ENCODE results near the gene ZKSCAN1. TPM values are rescaled to one million over a fixed set of nuclear protein-coding genes. Genes with fewer than 3 reads are reported as not detected.
A peak's percentile ranks its signal among the peaks of the same experiment; 100 is the strongest.

The ZKSCAN1 gene
- total RNA-seq, 2 experiments from 2014 or later = 42.3 to 45.0 TPM

DNA sequence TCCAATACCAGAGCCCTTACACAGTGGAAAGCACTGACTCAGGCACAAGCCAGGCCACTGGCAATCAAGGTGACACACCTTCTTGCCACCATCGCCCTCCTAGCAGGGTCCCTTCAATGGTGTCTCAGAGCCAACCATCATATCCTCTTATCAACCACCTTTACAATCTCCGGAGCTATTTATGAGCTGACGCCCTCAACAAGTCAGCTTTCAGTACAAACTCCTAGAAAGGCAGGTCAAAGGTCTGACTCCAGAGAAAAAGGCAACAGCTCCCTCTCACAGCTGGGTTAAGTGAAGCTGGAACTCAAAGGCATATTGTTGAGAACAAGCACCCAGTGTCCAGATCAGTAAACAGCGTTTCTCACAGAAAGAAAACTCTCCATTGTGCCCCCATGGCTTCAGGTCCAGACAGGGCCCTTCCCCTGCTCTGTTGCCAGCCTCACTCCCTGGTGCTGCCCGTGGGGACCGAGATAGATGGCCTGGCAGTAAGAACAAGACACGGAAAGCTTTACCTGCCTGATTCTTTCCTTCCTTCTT is 63.7 kb downstream of the ZKSCAN1 start:
- H3K27ac Mint-ChIP-seq = peak overlapping the region; percentile 53
- POLR2A ChIA-PET = interaction anchor here (0.6 kb wide), 1 partner anchor 146 kb away, joined by 3 read pairs; no protein-coding TSS in a partner anchor
- H3K27me3 Mint-ChIP-seq = no peaks in the 10 kb centered on the region

DNA sequence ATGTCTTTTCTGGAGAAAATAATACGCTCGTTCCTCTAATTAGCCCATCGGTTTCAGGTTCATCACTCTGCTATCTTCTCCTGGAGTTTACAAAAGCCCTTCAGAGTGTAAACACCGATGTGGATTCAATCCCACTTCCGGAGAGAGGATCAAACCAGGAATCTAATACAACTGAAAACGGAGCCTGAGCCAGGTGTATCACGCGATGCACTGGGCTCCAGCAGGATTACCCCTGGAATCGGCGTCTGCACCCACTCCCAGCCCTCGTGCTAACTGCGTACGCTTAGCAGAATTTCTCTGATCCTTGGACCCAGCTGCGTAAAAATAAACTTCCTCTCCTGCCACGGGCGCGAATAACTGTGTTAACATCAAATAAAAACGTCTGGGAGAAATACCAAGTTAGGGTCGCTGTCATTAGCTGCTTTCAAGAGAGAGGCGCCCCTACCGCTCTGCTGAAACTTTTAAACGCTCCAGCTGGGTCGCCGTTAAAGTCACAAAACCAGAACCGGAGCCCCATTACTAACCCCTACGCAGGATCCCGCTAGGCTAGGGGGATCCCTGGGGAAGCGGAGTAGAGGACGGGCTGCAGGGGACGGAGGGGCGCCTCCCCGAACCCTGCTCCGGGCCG is 65.6 kb downstream of the ZKSCAN1 start:
- no peak for DNase-seq

More for the DNA sequence above, 63.7 kb downstream of the ZKSCAN1 start:
- Histone ChIP-seq H3K27me3 (ENCODE audit: control insufficient read depth in 1 of 2, insufficient read depth in 2 of 2, low read length in 2 of 2) (no peaks in the 10 kb centered on the region), H3K9me3 (ENCODE audit: control insufficient read depth in 1 of 2, insufficient read depth in 1 of 2, low read length in 2 of 2) (no peaks in the 10 kb centered on the region), H3K4me1 (ENCODE audit: insufficient read depth, low read length) (peaks cover 36% of the 10 kb centered on the region), H3K27ac (ENCODE audit: low read depth in 1 of 2, low read length in 2 of 2) (no peak overlapping the region), H3K36me3 (ENCODE audit: insufficient read depth, low read length) (peaks cover 48% of the 10 kb centered on the region), H3K4me3 (ENCODE audit: low read length) (no peak overlapping the region)
- intact Hi-C loops (cut with DNase I, micrococcal nuclease) = no loop called here
- peaks cover 66% of the 10 kb centered on the region for H3K36me3 Mint-ChIP-seq (ENCODE audit: low read depth)
- DNase-seq = no peak
- CTCF ChIA-PET = no interaction called here
- TF ChIP-seq, protein P1, sequence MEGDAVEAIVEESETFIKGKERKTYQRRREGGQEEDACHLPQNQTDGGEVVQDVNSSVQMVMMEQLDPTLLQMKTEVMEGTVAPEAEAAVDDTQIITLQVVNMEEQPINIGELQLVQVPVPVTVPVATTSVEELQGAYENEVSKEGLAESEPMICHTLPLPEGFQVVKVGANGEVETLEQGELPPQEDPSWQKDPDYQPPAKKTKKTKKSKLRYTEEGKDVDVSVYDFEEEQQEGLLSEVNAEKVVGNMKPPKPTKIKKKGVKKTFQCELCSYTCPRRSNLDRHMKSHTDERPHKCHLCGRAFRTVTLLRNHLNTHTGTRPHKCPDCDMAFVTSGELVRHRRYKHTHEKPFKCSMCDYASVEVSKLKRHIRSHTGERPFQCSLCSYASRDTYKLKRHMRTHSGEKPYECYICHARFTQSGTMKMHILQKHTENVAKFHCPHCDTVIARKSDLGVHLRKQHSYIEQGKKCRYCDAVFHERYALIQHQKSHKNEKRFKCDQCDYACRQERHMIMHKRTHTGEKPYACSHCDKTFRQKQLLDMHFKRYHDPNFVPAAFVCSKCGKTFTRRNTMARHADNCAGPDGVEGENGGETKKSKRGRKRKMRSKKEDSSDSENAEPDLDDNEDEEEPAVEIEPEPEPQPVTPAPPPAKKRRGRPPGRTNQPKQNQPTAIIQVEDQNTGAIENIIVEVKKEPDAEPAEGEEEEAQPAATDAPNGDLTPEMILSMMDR (IDR thresholded peaks at IDR 0.05) = no peak
- peaks cover 39% of the 10 kb centered on the region for H3K4me1 Mint-ChIP-seq (ENCODE audit: low read depth)
- H3K4me3 Mint-ChIP-seq = peak overlapping the region; percentile 52
- ATAC-seq (ENCODE audit: poor library complexity) = no peak
- no peaks in the 10 kb centered on the region for H3K9me3 Mint-ChIP-seq

DNA sequence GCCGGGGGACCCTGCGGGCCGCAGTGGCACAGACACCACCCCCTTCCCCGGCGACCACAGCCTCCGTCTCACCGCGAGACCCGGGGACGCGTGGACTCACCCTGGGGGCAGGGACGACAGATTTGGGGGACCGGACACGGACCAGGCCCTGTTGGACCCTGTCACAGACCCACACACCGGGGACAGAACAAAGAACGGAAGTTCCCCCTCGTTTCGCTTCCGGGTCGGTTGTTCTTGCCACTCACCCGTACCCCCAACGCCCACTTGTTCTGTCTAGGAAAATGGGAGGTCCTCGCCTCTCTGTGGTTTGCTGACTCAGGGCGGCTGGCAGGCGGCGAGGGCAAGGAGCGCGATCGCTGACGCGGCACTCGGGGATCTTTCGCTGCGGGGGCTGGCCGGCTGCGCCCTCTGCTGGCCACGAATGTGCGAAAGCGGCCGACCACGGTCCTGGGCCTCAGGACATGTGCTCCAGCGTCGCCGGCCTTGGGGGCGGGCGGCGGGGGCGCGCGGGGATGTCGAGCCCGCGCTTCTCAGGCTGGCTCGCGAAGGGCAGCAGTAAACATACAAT is 66.2 kb downstream of the ZKSCAN1 start, which contains the start of gene ZNF3:
TSS of gene ZNF3 (minus strand) at position 189 of the 568 bp plus-strand sequence. CDS start 4,366 bp downstream, outside the sequence.
- Histone ChIP-seq H3K4me3 (ENCODE audit: low read length) (peak within 1 kb of the TSS; percentile 84), H3K27me3 (ENCODE audit: control insufficient read depth in 1 of 2, insufficient read depth in 2 of 2, low read length in 2 of 2) (no peaks in the 10 kb centered on the region), H3K4me1 (ENCODE audit: insufficient read depth, low read length) (peaks cover 36% of the 10 kb centered on the region), H3K9me3 (ENCODE audit: control insufficient read depth in 1 of 2, insufficient read depth in 1 of 2, low read length in 2 of 2) (no peaks in the 10 kb centered on the region), H3K27ac (ENCODE audit: low read depth in 1 of 2, low read length in 2 of 2) (peak within 1 kb of the TSS; percentile 75 to 80), H3K36me3 (ENCODE audit: insufficient read depth, low read length) (peaks cover 24% of the 10 kb centered on the region)
- H3K4me1 Mint-ChIP-seq (ENCODE audit: low read depth) = peaks cover 39% of the 10 kb centered on the region
- H3K36me3 Mint-ChIP-seq (ENCODE audit: low read depth) = peaks cover 41% of the 10 kb centered on the region
- intact Hi-C loops (cut with DNase I, micrococcal nuclease) = loop anchor here (1.0 to 10.0 kb wide), 14 partner anchors 17 to 937 kb away; partner anchors contain the start of genes ZKSCAN1 (in 2 of the 2), ZSCAN21 (in 2 of the 2), AP4M1 (in 1 of the 2) and CNPY4 (in 1 of the 2)
- no peaks in the 10 kb centered on the region for H3K9me3 Mint-ChIP-seq
- TF ChIP-seq, protein P1 (IDR thresholded peaks at IDR 0.05) = peak; percentile 96
- no peaks in the 10 kb centered on the region for H3K27me3 Mint-ChIP-seq
- H3K27ac Mint-ChIP-seq = peak within 1 kb of the TSS; percentile 83
- CTCF ChIA-PET = interaction anchor here (0.8 to 3.1 kb wide), 6 partner anchors 8 to 136 kb away, joined by 3 to 14 read pairs (median 4); partner anchors contain the start of genes AP4M1, MCM7 and ZKSCAN1
- ATAC-seq (ENCODE audit: poor library complexity) (peak; percentile 85), DNase-seq (peak; percentile 92 to 99 (median 96))
- peak within 1 kb of the TSS; percentile 90 for H3K4me3 Mint-ChIP-seq
- POLR2A ChIA-PET = interaction anchor here (1.0 to 2.5 kb wide), 7 partner anchors 10 to 162 kb away, joined by 3 to 9 read pairs (median 5); partner anchors contain the start of genes MBLAC1, MCM7, TRIM4 and ZSCAN21

More for the DNA sequence above, 65.6 kb downstream of the ZKSCAN1 start:
- peak; percentile 7 for ATAC-seq (ENCODE audit: poor library complexity)
- ChIA-PET POLR2A (interaction anchor here (1.2 to 2.5 kb wide), 4 partner anchors 9 to 161 kb away, joined by 3 to 6 read pairs (median 5); partner anchors contain the start of genes MCM7, TRIM4 and ZSCAN21), CTCF (interaction anchor here (0.8 to 1.5 kb wide), 3 partner anchors 9 to 137 kb away, joined by 3 to 4 read pairs (median 3); partner anchors contain the start of gene ZKSCAN1)
- peak overlapping the region; percentile 87 for H3K4me3 Mint-ChIP-seq
- Histone ChIP-seq H3K4me1 (ENCODE audit: insufficient read depth, low read length) (peaks cover 36% of the 10 kb centered on the region), H3K4me3 (ENCODE audit: low read length) (peak overlapping the region; percentile 84), H3K27ac (ENCODE audit: low read depth in 1 of 2, low read length in 2 of 2) (peak overlapping the region; percentile 75 to 80), H3K36me3 (ENCODE audit: insufficient read depth, low read length) (peaks cover 29% of the 10 kb centered on the region), H3K27me3 (ENCODE audit: control insufficient read depth in 1 of 2, insufficient read depth in 2 of 2, low read length in 2 of 2) (no peaks in the 10 kb centered on the region), H3K9me3 (ENCODE audit: control insufficient read depth in 1 of 2, insufficient read depth in 1 of 2, low read length in 2 of 2) (no peaks in the 10 kb centered on the region)
- H3K27me3 Mint-ChIP-seq = no peaks in the 10 kb centered on the region
- no peaks in the 10 kb centered on the region for H3K9me3 Mint-ChIP-seq
- intact Hi-C loops (cut with DNase I, micrococcal nuclease) = loop anchor here (1.0 to 10.0 kb wide), 13 partner anchors 20 to 936 kb away; partner anchors contain the start of genes ZKSCAN1 (in 2 of the 2), ZSCAN21 (in 2 of the 2), AP4M1 (in 1 of the 2) and CNPY4 (in 1 of the 2)
- peak overlapping the region; percentile 83 for H3K27ac Mint-ChIP-seq
- TF ChIP-seq, protein P1 (IDR thresholded peaks at IDR 0.05) = no peak
- H3K4me1 Mint-ChIP-seq (ENCODE audit: low read depth) = peaks cover 39% of the 10 kb centered on the region
- H3K36me3 Mint-ChIP-seq (ENCODE audit: low read depth) = peaks cover 47% of the 10 kb centered on the region
